HG03097 (cell line): ENCODE measurements around the gene TRIM66.
"Not testable (repeated sequence)": the region's sequence is repeated elsewhere in the genome, so short reads cannot be mapped to it uniquely, and the experiment has no call there.

Experiments used
- ATAC-seq: cut with Tn5 transposase; IDR thresholded peaks from one replicate; pipeline ENCODE4 v1.9.1; 2021; ENCODE audit not compliant: unreplicated experiment, low FRiP score

The TRIM66 gene

DNA sequence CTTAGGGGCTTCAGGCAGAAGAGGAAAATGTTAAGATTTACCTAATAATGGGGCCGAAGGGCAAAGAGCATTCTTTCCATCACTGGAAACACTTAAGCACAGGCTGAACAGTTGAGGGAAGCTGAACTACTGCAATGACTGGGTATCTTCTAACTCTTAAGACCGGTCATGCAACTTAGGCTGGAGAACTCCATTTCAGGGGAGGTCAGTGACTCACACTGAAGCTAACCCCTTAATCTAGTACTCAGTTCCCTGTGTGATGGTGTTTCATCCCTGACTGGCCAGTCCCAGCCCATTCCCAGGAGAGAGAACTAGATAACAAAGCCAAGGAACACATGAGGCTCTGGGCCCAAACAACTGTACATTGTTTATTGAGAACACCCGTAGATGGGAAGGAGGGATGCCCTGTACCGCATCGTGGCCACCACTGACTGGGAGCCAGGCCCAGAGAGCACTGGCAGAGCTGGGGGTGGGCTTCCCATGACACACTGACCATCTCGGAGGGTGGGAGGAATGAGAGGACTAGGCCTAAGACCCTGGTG, 10.6 kb upstream of the TRIM66 start:
- ATAC-seq = no peak

DNA sequence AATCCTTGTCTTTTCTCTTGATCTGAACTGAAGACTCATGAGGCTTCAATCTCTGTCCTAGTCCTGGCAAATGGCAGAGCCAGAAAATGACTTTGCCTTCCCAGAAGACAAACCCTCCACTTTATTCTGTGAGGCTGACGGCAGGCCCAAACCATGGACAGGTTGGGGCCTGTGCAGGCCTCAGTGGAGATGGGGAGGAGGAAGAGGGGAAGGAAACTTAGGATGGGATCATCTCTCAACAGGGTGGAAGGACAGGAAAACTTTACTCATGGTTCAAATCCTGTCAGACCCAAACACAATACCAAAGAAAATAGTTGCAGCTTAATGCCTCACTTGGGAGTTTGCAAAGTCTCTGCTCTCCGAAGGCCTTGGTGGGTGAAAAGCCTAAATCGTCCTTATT, 10.0 kb upstream of the TRIM66 start:
- ATAC-seq = no peak

DNA sequence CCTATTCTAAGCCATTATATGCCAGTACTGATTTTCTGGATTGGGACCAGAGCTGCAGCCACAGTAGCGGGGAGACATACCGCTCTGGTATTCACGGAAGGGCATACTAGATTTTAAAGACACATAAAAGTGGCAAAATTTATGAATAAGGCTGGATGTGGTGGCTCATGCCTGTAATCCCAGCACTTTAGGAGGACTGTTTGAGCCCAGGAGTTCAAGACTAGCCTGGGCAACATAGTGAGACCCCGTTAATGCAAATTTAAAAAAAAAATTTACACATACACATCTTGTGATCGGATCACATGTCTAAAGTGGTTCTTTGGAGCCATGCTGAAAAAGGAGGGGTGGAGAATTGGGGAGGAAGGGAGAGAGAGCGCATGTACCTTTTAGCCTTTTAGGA, 9.1 kb upstream of the TRIM66 start:
- no peak for ATAC-seq

DNA sequence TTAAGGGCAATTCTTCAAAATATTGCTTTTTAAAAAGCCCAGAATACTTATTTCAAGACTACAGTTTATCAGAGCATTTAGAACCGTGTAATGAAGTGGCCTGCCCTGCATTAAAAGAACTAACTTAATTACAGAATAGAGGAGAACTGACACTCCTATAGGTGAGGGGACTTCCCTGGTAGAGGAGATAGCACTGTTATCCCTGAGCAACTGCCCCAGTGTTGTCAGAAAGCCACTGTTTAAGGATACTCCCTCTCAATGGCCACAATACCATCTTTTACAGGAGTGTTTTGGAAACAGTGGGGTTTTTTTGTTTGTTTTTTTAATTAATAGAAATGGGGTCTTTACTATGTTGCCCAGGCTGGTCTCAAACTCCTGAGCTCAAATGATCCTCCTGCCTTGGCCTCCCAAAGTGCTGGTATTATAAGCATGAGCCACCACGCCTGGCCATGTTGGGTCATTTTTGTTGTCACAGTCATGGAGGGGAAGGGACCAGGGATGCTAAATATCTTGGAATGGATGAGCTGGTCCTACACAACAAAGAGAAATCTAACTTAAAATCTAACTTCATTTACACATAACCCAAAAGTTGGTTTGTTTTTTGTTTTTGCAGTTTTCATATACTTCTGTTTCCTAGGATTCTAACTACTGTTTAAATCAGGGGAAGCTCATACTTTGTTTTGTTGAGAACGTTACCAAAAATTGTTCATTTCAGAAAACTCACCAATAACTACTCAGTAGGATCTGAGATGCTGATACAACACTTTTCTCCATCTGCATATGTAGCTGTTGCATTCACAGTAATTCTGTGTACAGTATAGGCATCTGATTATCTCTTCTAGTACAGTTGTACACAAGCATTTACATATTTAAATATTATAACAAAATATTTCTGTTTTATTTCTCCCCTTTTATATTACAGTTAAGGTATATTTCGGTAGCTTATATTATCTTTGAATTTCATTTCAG, 8.2 kb upstream of the TRIM66 start:
- no peak for ATAC-seq

DNA sequence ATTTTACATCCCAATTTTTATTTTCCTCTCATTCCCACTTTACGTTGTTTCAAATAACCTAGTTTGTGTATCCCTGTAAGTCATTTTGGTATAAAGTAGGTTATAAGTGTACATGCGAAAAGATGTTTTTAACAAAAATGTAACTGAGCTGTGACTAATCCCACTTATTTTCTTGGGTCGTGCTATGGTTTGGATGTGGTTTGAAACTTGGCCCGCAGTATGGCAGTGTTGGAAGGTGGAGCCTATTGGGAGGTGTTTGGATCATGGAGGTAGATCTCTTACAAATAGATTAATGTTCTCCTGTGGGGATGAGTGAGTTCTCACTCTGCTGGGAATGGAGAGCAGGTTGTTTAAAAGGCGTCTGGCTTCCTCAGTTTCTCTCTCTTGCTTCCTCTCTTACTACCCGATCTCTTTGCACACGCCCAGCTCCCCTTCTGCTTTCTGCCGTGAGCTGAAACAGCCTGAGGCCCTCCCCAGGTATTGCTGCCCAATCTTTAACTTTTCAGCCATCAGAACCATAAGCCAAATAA, 7.3 kb upstream of the TRIM66 start:
- no peak for ATAC-seq

DNA sequence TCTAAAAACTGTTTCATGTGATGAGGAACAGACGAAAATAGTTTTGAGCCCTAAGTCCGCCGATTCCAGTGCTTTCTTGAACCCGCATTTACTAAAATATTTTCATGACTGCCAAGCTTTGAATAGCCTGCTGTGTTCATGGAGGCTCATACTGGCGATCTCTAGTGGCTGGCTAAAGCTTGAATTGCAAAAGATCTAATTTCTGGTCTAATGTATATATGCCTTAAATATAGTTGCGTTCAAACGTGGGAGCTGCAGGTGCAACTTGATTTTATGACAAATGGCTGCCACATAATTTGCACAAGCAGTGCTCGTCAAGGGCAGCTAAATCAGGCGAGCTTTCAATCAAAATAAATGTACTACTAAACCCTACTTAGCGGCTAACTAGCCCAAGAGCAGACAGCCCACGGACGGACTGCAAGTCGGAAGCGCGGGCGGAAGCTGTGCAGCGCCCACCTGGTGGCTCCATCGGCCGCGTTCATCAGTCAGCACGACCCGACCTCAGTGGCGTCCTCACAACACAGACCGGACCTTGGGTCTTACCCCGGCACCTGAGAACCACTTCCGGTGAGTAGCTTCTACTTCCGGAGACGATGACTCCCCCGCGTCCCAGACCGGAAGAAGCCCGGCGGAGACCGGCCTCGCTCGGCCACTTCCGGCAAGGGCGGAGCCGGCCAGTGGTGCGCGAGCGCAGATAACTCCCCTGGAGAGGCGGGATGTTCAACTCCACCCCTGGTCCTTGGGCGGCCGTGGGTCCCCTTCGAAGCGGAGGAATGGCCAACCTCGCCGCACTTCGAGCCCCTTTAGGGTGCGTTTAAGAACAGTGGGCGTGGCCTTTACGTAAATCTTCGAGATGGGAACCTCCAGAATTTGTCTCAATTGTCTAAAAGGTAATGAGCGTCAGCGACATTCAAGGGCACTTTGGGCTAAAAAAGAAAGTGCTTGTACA, 6.2 kb upstream of the TRIM66 start:
- ATAC-seq = peak; percentile 95

DNA sequence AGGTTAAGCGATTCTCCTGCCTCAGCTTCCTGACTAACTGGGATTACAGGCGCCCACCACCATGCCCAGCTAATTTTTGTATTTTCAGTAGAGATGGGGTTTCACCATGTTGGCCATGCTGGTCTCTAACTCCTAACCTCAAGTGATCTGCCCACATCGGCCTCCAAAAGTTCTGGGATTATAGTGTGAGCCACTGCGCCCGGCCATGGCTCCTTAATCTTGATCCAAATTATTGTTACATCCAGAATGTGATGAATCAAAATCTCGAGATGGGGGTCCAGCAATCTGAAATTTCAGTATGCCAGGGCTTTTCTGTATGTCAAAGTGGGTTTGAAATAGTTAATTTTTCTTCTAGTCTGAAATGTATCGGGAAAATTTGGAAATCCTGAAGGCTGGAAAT, 3.9 kb upstream of the TRIM66 start:
- no peak for ATAC-seq

DNA sequence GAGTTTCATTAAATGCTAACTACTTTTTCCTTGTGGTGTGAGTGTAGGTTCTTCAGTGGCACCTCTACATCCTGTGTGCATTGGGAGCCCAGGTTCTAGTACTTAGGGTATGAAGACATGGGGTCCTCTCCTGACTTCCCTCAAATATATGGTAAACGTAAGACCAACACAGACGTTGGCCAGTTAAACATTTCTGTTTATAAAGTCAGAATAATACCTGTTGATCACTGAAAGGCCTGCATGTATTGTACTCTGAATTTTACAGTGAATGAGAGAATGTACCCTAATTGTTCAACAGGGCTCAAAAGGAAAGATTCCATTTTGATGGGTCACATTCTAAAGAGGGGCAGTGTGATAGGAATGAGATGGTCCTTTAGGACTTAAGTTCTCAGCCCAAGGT, 3.4 kb upstream of the TRIM66 start:
- no peak for ATAC-seq

DNA sequence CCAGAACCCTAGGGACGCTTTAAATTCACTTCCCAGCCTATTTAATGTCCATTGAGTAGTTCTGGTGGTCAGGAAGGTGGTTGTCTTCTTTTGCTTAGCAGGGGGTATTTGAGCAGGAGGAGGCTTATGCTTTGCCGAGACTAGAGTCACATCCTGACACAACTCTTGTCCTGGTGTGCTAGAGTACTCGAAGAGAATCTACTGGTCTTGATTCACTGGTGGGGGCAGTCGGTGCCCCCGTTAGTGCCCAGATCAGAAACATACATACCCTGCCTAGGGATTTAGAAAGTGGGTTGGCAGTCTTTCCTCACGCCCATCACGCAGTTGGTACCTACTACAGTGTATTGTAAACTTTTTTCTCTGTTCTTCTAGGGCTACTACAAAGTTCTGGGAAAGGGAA, 2.8 kb upstream of the TRIM66 start:
- ATAC-seq = no peak

DNA sequence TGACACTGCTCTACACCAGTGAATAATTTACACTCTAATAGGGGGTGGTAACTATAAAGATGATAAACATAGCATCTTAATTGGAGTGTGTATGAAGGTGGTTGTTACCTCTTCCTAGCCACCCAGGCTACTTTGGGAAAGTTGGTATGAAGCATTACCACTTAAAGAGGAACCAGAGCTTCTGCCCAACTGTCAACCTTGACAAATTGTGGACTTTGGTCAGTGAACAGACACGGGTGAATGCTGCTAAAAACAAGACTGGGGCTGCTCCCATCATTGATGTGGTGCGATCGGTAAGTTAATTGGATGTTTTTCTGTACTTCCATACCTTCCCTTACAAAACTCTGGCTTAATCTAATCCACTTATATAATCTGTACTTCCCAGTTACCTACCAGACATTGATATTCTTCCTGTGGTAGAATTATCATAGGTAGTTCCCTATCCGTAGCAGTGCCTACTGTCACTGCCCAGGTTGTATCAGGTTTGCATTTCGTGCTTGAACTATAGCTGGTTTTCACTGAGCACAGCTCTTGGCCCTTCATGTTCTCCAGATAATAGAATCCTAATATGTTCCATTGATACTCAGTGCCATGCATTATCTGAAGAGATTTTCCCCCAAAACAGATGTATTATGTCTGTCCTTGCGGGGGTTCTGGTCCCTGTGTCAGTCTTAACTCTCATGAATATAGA, 2.3 kb upstream of the TRIM66 start:
- no peak for ATAC-seq

DNA sequence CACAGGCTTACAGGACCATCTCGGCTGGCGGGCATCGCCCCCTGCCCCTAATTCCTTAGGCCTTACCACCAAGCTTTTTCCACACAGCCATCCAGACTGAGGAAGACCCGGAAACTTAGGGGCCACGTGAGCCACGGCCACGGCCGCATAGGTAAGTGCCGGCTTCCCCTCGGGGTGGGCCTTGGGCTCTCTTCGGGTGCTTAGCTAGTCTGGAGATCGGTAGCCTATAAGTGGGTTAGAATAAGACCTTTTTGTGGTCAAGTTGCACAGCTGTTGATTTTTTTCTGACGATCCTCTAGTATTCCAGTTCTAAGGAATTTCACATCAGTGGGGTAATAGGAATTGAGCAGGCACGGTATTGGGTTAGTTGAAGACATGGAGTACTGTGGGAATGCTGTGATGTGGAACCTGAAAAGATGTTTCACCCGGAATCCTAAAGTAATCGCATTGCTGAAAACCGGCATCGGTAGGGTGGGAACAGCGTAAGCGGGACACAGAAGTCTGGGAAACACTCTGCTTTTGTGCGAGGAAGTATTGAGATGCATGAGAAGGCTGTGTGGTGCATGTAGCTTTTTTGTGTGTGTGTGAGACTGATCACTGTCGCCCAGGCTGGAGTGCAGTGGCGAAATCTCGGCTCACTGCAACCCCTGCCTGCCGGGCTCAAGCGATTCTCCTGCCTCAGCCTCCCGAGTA, 796 bp upstream of the TRIM66 start:
- ATAC-seq = no peak

DNA sequence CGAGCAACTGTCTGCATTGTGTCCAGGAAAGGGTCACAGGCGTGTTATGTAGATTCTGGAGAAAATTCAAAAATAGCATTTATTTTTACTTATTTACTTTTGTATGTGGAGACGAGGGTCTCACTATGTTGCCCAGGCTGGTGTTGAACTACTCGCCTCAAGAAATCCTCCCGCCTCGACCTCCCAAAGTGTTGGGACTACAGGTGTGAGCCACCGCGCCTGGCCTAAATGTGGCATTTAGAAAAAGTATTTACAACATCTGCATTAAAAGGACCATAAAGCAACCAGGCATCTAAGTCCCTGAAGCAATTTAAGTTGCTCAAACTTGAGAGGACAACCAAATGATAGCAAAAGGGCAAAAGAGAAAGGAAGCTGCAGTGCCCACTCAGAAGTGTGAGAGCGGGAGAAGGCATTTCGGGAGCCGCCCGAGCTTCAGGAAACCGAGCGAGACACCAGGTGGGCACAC, 595 bp downstream of the TRIM66 start:
- ATAC-seq = no peak

DNA sequence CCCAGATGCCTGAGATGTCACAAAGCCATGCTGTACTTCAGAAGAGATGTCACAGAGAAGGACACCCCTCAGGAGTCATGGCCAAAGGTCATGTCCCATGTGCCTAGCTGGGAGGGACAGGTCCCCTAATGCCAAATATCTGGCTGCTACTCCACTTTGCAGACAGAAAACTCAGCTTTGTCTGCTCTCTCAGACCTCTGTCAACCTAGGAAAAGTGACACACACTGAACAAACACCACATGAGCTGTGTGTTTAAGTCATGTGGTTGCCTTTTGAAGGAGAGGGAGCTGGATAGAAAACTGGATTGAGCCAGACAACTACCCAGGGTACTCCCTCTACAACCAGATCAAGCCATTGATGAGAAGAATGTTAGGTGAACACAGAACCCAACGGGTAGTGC, 3.5 kb downstream of the TRIM66 start:
- no peak for ATAC-seq

DNA sequence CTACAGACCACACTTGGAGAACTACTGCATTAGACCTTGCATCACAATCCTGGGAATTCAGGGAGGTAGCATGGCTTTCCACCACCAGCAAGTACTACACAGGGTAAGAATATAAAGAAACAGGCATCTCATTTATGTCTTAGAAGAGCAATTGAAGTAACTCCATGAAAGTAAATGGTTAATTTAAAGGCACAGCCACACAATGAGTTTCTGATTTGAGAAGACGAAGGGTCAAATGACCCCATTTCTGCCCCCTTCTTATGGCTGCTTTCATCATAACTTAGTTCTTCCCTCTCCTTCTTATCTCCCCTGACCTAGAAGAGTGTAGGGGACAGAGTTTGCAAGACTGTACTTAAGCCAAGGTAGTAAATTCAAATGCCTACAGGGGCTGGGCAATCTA, 6.0 kb downstream of the TRIM66 start:
- no peak for ATAC-seq

DNA sequence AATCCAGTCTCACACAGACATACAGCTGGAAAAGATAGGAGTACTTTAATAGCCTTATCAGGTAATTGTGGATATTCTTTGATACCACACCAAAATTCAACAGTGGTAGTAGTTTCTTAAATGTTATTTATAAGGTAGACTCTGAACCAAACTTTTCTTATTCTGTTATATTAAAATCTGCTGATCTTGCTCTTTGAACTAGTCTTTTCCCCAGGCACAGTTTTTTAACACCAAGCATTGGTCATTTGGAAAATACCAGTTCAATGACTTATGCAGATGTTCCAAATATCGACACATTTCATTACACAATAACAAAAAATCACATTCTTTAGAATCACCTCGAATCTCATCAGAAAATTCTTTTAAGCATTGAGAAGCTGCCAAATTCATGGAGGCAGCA, 7.6 kb downstream of the TRIM66 start:
- no peak for ATAC-seq

DNA sequence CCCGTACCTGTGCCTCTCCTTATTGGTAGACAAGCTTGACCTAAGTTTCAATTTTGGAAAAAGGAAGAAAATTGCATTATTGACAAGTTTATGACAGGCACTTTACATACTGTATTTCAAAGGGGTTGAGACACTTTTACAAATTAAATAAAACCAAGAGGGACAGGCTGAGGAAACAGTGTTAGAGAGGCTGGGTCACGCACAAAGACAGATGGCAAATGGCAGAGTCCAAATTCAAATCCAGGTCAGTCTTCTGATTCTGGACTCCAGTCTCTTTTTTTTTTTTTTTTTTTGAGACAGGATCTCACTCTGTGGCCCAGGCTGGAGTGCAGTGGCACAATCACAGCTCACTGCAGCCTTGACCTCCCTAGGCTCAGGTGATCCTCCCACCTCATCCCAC, 10.1 kb downstream of the TRIM66 start:
- ATAC-seq = no peak

DNA sequence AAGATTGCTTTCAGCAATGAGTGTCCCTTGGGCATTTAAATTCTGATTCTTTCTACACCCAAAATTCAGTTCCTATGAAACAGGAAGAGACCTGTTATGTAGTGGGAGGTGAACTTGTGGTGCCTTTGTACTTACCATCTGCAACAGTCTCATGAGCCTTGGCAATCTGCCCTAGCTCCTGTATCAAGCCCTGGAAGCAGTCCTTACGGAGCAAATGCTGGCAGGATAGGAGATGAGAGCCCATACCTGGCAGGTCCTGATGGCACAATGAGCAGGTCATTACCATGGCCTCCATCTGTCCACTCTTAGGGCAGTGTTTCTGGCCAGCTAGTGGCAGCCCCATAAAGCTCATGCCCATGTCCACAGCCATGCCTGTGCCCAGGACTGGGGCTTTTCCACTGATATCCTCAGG, 10.8 kb downstream of the TRIM66 start:
- no peak for ATAC-seq

DNA sequence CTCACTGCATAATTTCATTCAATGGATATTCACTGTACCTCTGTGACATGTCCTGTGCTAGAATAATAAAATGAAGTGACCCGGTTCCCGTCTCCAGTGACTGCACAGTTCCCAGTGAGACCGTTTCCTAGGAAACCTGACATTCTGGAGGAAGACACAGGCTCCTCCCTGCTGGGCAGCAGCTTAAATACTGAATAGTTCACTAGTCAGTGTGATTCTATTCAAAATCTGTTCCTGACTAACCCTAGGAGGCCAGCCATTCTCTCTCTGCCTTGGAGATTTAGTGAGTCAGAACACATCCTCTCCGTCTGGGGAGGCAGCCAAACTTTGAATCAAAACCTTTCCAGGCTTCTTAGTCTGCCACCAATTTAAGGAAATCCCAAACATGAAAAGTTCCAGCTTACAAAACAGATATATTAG, 11.3 kb downstream of the TRIM66 start:
- ATAC-seq = no peak

DNA sequence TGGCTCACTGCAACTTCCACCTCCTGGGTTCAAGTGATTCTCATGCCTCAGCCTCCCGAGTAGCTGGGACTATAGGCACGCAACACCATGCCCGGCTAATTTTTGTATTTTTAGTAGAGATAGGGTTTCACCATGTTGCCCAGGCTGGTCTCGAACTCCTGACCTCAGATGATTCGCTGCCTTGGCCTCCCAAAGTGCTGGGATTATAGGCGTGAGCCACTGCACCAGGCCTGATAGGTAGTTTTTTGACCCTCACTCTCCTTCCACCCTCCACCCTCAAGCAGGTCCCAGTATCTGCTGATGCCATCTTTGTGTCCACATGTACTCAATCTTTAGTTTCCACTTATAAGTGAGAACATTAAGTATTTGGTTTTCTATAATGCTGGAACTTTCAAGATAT, 12.4 kb downstream of the TRIM66 start:
- ATAC-seq = not testable (repeated sequence)

DNA sequence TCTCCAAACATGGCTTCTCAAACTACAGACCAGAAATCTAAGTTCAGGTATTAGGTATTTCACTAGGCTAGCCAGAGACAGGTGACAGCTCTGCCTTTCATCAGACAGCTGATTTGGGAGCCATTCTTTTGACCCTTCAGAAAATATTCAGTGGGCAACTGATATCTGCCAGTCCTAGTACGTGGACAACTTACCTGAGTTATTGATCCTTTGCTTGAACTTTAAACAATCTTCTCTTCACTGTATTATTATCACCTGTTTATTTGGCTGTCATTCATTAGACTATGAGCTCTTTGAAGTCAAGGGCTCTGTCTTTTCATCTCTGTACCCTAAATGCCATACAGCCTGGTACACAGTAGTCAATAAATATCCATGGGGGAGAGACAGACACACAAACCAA, 17.2 kb downstream of the TRIM66 start:
- ATAC-seq = no peak
